GM10266 (cell line): Measurements from ENCODE around the gene DUSP16.

Source experiments
- DNase-seq: peaks from one replicate; pipeline ENCODE4 v3.0.0; 2012; ENCODE audit errors: extremely low spot score
- CTCF ChIP-seq: IDR thresholded peaks from 2 replicates; pipeline ENCODE4 v1.5.1; 2012; ENCODE audit warnings: mild to moderate bottlenecking, low read depth; ENCODE audit not compliant: control insufficient read depth, insufficient read depth; ENCODE audit errors: missing control alignments

The DUSP16 gene

GRCh38 chr12:12501121-12501520 lies 61.5 kb downstream of the DUSP16 start:
- DNase-seq, result no peak
- TF ChIP-seq CTCF, result no peak

- no peak for DNase-seq
- no peak for TF ChIP-seq CTCF
Observed at GRCh38 chr12:12499909-12500604, 62.6 kb downstream of the DUSP16 start.

- DNase-seq, result no peak
- TF ChIP-seq CTCF, result no peak
Observed at GRCh38 chr12:12498210-12498609, 64.5 kb downstream of the DUSP16 start.

- no peak for TF ChIP-seq CTCF
- no peak for DNase-seq
Observed at GRCh38 chr12:12495536-12495935, 67.1 kb downstream of the DUSP16 start.

- DNase-seq, result no peak
- no peak for TF ChIP-seq CTCF
Observed at GRCh38 chr12:12492547-12492946, 70.1 kb downstream of the DUSP16 start.

- no peak for TF ChIP-seq CTCF
- no peak for DNase-seq
Observed at GRCh38 chr12:12491606-12492005, 71.1 kb downstream of the DUSP16 start.

- TF ChIP-seq CTCF, result no peak
- DNase-seq, result no peak
Observed at GRCh38 chr12:12488823-12489550, 73.7 kb downstream of the DUSP16 start.
